ENCODE measurements around the gene FYN.
A peak's percentile ranks its signal among the peaks of the same experiment; 100 is the strongest.
"Not testable (repeated sequence)": the region's sequence is repeated elsewhere in the genome, so short reads cannot be mapped to it uniquely, and the experiment has no call there.

The FYN gene

DNA sequence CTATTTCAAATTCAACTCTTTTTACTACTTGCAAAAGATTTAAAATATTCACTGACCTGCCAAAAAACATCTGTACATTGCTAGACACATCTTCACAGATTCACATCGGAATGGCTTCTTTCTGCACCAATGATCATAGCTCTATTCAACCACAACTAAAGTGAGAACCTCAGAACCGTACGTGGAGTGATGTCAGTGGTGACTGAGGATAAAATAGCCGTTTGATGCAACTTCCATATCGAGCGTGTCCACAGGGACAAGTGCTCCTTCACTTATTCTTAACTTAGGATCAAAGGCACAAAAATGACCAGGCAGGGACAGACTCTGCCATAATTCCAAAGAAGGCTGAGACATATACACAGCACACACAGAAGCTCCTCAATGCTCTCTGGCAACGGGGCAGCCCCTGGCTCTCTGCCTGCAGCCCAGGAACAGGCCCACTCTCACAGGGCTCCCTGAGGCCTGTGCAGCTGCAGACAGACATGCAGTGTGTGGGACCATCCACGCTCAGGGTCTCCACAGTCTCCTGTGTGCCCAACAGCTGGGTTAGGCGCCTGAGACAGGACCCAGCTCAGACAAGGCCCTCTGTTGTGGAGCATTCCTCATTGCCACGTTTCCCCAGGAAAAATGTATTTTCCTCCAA is 22.8 kb downstream of the FYN start:
- DNase-seq (ENCODE audit: low read depth): no peak

DNA sequence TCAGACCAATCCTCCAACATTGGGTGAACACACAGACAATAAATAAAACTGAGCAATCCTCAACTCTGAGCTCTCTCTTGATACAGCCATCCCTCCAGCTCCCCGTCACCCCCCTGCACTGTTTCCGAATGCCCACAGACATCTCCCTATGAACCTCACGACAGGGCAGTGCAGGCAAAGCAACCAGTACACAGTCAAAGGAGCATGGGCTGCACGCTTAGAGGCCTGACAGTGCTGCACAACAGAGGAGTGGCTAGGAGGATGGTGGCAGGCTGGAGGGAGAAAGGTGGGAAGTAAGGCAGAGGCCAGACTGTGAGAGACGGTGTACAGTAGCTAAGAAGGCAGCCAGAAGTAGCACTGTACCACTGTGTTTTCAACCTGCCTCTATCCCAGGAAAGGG is 24.0 kb downstream of the FYN start:
- DNase-seq (ENCODE audit: low read depth): no peak

- no peak for DNase-seq (ENCODE audit: low read depth)
These were observed 24.9 kb downstream of the FYN start for GRCh38 chr6:111848262-111848812.

DNA sequence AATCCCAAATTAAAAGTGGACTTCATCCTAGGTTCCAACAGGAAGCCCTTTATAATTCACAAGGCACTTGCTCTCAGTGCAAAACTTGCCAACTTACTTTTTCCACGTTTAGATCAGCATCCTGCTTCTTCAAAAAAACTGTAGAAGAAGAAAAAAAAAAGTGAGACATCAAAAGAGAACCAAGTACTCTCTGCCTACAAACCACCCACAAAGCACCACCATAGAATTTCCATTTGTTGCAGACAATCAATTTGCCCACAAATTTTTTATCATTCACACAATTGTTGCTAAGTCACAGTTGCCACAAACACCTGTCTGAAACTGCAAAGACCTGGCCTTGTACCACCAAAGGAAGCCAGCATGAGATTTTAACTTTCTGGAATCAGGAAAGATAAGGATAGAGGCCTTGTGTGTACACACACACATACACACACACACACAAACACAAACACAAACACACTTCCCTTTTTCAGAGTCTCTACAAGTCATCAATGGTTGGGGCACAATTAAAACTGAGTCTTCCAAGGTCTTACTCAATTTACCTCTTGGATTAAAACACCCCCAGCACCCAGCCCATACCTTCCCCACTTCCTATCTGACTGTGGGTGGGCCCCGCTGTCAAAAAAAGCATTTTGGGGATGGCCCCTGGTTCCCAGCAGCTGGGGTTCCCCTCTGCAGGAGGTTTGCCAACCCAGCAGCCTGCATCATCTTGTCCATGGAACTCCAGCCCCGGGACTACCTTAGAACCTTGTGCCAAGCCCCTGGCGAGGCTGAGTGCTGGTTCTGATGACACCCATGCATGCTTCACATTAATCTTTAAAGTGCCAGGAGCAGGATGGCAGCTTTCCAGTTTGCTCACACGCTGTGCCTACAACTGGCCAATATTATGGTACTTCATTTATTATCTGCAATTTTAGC is 26.5 kb downstream of the FYN start:
- no peak for DNase-seq (ENCODE audit: low read depth)

GRCh38 chr6:111846066-111846465 is 27.2 kb downstream of the FYN start:
- no peak for DNase-seq (ENCODE audit: low read depth)

DNA sequence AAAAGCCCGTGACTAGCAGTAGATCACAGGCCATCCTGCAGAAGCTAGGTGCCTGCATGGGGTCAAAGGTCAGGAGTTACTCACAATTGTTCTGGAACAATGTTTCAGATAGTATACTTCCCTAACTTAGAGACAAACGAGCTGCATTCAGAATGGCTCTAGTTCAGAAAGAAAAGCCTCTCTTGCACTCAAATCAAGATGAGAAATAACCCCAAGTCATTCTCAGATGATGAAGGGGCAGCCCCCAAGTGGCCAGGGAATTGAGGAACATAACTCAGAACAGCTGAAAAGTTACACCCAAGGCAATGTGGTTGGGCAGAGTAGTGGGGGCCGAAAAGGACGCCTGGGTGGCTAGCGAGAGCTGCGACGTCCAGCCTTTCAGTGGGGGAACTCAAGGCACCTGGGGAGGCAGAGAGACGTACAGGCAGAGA is 27.8 kb downstream of the FYN start:
- no peak for DNase-seq (ENCODE audit: low read depth)

DNA sequence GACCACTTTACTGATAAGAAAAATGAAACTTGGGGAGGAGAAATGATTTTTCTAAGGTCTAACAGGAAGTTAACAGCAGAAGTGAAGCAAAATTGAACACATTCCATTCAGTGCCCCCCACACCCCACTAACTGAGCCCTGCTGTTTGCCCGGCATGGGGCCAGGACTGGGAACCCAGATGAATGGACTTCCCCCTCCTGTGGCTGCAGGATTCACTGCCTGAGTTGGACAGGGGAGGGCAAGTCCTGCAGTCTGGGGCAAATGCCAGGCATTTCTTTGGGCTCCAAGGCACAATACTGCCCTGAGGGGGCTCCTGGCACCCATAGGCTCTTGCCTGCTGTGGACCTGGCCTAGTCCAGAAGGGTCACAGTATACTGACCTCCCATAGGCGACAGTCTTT is 28.3 kb downstream of the FYN start:
- no peak for DNase-seq (ENCODE audit: low read depth)

GRCh38 chr6:111844376-111844775 is 28.9 kb downstream of the FYN start:
- no peak for DNase-seq (ENCODE audit: low read depth)

- no peak for DNase-seq (ENCODE audit: low read depth)
These were observed 29.7 kb downstream of the FYN start for GRCh38 chr6:111843347-111844147.

- no peak for DNase-seq (ENCODE audit: low read depth)
These were observed 30.4 kb downstream of the FYN start for GRCh38 chr6:111842891-111843290.

DNA sequence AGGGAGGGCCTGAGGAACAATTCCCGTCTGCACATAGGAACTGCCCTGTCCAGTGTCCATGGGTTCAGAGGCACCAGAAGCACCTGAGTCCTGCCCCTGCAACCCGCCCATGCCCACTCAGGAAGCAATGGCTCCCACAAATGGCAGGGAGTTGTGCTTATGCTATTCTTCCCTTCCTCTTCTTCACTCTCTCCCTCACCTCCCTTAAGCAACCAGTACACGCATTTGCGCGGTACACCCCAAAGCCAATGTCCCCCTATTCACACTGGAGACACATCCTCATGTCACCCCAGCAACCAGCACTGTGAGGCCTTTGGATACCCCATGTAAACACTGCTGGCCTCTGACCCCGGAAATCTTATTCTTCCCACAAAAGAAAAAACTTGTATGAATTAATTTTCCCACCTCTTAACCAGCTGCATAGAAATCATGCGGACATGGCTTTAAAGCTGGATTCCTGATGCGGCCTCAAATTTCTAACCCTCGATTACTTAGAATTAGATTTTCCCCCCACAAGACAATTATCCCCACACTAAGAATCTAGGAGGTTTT is 30.9 kb downstream of the FYN start:
- no peak for DNase-seq (ENCODE audit: low read depth)

DNA sequence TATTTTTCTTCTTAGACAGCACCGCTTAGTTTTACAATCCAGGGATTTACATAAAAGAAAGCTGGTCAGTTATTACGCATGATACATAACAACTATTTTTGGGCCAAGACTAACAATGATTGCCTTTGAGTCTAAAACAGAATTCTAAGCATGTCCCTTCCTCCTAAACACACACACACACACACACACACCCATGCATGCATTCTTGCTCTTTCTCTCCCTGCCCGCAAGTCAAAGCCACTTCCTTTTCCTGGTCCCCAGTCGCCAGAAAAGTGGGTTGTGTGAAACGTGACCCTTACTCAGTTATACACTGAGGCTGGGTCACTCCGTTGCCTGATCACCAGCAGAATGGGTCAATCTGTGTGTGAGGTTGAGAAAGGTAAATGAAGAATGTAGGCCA is 31.4 kb downstream of the FYN start:
- peak; percentile 51 for DNase-seq (ENCODE audit: low read depth)

DNA sequence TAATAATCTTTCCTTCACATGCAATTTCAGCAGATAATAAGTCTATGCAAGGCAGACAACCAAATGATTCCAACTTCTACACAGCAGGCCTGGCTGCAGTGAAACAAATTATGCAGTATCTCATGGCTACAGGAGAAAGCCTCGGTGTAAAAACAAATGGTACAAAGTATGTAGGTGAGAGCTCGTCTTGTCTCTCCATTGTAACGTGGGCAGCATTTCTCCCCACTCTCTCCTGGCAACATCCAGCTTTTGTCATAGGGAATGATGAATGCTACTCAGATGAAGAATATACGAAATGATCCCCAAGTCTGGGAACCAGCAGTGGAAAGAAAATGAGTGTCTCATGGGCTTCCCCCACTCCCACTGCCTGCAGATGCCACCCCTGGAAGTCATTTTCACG is 32.4 kb downstream of the FYN start:
- DNase-seq (ENCODE audit: low read depth): no peak

DNA sequence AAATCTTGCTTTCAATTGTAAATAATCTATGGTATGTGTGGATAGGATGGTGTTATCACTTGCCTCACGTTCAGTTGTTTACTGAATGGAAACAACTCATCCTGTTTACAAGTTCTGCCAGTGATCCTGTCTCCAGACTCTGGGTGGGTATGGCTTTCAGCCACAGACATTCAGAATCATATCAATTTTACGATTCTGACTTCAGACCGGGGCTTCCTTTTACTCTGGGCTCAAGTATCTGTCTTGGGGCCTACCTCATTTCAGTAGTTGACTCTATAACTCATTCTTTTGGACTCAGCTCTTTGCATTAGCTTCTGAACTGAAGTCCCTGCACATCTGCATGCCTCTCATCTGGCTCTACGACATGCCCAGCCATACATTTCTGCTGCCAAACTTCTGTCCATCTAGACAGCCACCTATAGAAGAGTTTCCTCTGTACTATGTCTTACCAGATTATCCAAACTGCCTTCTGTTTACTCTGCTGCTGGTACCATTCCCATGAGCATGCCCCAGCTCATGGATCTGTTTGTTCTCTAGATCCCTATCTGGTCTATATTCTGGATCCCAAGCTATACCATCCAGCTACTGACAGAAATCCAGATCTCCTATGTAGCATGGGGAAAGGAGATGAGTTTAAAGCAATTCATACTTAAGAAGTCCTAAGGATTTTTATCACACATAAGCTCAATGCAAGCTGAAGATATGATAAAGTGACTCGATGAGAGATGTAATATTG is 34.3 kb downstream of the FYN start:
- DNase-seq (ENCODE audit: low read depth): no peak

GRCh38 chr6:111837641-111838500 is 35.4 kb downstream of the FYN start:
- no peak for DNase-seq (ENCODE audit: low read depth)

GRCh38 chr6:111837007-111837406 is 36.2 kb downstream of the FYN start:
- no peak for DNase-seq (ENCODE audit: low read depth)

- DNase-seq (ENCODE audit: low read depth): no peak
These were observed 37.4 kb downstream of the FYN start for GRCh38 chr6:111835807-111836206.

- DNase-seq (ENCODE audit: low read depth): not testable (repeated sequence)
These were observed 37.9 kb downstream of the FYN start for GRCh38 chr6:111835398-111835797.

DNA sequence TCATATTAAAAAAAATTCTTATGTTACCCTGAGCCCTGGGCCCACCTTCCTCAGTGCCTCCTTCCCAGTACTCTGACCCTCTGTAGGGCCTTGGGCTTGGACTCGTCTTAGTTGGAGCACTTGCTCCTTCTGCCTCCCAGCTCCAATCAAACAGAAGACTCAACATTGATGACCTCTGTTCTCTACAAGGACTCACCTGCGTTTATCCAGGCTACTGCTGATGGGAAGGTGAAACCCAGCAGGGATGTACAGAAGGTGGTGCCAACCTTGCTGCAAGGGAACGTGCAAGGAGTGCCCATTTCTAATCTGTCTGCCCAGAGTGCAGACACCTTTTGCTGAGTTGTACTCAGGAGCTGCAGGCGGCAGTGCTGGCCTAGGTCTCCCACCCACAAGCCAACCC is 38.9 kb downstream of the FYN start:
- no peak for DNase-seq (ENCODE audit: low read depth)

DNA sequence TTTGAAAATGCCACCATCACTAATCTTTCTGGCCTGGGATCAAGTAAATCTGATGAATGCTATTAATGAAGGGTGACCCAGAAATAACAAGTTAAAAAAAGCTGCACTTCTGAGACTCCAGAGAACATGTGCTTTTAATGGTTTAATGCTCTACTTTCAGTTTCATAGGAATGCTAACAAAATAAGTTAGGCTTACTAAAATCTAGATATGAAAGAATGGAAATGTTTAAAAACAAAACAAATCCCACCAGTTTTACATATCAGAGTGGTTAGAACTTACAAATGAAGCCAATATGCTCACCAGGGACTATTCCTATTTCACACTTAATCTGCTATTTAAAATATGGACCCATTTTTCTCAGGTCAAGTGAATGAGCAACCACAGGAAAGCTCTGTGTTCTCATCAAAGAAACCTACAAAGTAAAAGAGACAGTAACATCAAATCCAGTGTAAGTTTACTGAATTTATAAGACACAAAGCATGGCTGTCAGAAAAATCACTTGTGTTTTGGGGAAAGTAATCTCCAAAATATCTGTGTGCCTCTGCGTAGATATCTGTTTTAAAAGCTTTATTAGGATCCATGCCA is 40.3 kb downstream of the FYN start:
- no peak for DNase-seq (ENCODE audit: low read depth)
